ENCODE results near the gene RLN1. TPM values are rescaled to one million over a fixed set of nuclear protein-coding genes. Genes with fewer than 3 reads are reported as not detected.
"Not testable (repeated sequence)": the region's sequence is repeated elsewhere in the genome, so short reads cannot be mapped to it uniquely, and the experiment has no call there.

Gene RLN1, protein sequence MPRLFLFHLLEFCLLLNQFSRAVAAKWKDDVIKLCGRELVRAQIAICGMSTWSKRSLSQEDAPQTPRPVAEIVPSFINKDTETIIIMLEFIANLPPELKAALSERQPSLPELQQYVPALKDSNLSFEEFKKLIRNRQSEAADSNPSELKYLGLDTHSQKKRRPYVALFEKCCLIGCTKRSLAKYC
- total RNA-seq = 0.32 TPM
- long read RNA-seq, partial matches to known transcripts = 0 of 1 reads
- long read RNA-seq, other reads (novel, unspliced or antisense) = 1 of 1 reads

DNA sequence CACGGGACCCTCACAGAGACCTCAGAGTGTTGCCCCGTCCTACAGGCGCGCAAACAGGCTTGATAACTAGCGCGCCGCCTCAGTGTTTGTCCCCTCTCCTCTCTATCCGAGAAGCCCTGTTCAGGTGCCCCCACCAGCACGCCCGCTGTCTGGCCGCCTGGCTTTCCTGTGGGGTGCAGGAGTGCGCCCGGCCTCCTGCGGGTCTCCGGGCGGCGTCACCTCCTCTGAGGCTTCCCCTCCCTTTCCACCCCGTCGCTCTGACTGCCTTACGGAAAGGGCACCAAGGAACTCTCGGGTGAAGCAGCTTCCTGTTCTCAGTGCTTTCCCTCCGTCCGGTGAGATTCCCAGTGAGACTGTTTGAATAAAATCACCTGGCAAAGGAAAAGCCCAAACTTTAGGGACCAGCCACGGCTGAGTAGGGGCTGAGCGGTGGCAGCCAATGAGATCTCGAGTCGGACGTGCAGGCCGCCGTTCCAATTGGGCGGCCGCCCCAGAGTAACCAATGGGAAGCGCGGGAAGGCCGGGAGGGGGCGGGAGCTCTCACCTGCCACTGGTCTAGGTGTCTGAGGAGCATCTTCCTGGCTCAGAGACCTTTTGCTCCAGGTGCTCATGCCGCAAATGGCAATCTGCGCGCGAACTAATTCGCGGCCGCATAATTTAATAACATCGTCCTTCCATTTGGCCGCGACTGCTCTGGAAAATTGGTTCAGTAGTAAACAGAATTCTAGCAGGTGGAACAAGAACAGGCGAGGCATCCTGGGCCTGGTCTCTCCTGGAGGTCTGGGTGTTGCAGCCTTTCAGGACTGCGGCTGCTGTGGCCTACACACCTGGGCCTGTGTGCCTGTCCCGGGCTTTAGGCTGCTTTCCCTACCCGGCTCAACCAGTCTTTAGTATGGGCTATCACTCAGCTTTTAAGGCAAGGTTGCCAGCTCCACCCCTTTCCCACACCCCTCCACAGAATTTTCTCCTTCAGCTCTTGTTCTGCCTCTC, at the start of gene RLN1:
Gene RLN1, minus strand, starts transcription at position 885 of the 990 bp plus-strand sequence. Its CDS starts 130 bp downstream, at position 755.
- DNase-seq (ENCODE audit: low spot score); intact Hi-C loops (cut with DNase I): not testable (repeated sequence)

DNA sequence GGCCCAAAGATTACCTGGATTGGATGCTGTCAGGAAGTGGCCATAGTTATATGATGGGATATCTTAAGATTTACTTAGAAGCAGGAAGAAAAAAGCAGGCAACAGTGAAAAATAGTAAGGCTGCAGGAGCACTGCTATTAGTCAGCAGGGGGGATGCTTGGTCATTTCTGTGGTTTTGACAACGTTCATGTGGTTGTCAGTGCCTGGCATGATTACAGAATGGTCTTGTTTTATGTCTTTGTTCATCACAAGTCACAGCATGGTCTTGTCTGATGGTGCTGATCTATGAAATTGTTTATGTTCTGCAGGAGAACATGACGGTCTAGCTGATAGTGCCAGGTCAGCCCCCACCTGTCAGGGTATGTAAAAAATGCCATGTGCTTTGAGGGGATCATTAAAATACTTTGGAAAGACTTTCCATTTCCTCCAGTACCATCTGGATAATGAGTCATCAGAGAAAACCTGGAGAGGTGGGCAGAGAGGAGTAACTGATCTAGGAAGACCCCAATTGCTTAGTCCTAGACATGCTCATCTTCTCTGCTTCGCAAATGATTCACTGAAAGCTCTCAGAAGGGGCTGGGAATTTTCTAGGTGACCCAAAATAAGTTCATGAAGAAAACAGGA, 49.5 kb upstream of the RLN1 start:
- intact Hi-C loops (cut with DNase I) = no loop called here
- no peak for DNase-seq (ENCODE audit: low spot score)

DNA sequence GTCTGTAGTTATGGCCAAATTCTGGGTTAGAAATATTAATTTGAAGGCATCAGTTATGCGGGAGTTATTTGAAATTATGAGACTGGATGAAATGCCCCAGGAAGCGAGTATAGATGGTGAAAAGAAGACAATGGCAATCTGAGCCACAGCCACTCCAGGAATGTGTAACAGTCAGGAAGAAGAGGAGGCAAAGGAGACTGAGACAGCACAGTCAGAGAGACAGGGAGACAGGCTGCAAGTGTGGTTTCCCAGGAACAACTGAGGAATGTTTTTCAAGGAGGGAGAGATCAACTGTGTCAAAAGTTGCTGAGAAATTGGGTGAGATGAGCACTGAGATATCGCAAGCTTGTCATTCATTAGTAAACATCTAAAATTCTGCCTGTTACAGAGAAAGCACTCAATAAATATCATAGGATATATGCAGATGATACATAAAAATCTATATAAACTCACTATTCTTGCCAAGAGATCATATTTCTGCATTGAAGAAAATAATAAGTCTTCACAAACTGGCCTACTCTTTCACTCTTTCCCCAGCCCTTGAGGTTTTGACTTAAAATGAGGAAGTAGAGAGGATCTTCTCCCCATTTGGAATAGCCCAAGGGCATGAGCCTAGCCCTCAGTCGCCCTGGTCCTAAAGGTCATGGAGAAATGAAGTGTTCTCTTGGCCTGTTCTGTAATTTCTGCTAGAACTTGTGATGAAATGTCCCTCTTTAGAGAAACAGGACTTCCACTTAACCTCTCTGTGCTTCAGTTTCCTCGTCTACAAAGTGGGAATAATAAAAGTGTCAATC, 48.5 kb upstream of the RLN1 start:
- DNase-seq (ENCODE audit: low spot score) = no peak
- intact Hi-C loops (cut with DNase I) = no loop called here

DNA sequence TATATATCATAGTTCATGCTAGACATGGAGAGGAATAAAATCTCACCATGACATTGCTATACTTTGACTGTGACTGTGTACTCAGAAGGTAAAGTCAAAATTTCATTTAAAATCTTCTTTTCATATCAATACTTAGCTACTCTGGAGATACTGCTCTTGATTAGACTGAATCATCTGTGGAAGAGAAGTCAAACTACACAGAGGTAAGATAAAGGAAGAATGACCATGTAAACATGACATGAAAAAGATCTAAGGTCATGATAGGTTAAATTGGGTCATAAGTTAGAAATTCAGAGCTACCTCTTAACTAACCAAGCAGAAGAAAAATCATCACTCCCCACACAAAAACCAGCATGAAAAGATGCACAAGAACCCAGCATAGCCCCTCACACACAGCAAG, 44.8 kb upstream of the RLN1 start:
- intact Hi-C loops (cut with DNase I) = no loop called here
- DNase-seq (ENCODE audit: low spot score) = no peak

DNA sequence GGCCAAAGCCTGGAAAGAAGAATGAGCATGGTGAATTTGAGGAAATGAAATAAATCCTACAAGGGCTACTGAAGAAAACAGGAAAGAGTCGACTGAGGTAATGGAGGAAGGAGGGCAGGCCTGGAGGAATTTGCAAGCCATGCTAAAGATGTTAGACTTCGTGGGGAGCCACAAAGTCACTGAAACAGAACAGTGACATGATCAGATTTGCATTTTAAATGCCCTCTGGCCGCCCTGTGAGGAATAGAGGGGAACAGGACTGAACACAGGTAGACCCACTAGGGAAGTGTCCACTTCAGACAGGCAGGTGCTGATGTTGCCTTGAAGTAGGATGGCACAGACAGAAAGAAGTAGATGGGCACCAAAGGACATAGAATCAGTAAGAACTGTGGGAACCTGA, 42.8 kb upstream of the RLN1 start:
- DNase-seq (ENCODE audit: low spot score) = no peak
- intact Hi-C loops (cut with DNase I) = no loop called here

DNA sequence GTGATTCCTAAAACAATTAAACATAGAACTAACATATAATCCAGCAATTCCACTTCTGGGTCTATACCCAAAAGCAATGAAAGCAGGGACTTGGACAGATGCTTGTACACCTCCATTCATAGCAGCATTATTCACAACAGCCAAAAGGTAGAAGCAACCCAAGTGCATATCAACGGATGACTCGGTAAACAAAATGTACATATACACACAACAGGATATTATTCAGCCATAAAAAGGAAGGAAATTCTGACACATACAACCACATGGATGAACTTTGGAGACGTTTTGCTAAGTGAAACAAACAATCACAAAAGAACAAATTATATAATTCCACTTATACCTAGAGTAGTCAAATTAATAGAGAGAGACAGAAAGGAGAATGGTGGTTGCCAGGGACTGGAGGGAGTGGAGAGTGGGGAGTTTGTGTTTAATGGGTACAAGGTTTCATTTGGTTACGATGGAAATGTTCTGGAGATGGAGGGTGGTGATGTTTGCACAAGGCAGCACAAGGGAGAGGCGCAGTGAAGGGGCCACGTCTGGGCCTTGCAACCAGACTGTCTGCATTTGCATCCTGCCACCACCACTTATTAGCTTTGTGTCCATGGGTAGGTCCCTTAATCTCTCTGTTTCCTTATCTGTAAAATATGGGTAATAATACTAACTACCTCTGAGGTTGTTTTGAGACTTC, 36.3 kb upstream of the RLN1 start:
- intact Hi-C loops (cut with DNase I) = no loop called here
- DNase-seq (ENCODE audit: low spot score) = no peak

DNA sequence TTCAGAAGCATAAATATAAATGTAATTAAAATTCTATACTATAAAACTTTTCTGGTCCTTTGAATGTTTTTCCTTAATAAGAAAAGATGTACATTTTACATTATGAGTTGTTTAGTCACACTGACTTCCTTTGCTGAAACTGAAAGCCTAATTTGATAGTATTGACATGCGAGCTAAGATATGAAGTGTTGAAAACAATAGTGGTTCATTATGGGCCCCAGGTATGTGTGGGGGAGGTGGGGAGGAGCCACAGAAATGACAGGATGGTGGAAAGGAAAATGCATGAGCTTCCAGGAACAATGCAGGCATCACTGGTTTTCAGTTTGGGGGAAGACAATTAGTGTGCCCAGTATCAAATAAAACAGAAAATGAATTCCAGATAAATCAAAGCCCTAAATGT, 35.4 kb upstream of the RLN1 start:
- intact Hi-C loops (cut with DNase I) = no loop called here
- no peak for DNase-seq (ENCODE audit: low spot score)

DNA sequence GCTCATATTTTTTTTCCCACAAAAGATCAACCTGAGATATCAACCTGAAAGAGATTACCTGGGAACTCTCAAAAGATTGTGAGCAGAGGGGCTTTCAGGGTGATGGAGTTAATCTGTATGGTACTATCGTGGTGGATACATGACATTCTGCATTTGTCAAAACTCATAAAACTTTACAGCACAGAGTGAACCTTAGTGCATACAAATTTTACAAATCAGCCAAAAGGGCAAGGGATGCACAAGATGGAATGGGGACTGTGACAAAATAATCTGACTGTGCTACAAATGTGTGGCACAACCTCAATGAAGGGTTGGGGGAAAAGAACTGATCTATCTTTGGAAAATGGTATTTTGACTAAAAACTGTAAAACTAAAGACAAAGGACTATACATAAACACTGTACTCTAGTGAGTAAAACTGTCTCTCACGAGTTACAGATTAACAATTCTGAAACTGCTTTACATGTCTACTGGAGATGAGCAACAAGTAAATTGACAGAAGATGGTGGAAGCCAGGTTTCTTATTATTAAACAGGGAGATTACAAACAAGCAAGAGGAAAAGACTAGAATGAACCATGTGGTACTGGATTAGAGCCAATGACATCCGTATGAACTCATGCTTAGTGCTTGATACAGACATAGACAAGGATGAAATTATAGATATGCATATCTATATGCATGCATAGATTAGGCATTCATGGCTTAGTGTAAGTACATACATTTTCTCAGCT, 24.8 kb upstream of the RLN1 start:
- intact Hi-C loops (cut with DNase I) = no loop called here
- DNase-seq (ENCODE audit: low spot score) = no peak

DNA sequence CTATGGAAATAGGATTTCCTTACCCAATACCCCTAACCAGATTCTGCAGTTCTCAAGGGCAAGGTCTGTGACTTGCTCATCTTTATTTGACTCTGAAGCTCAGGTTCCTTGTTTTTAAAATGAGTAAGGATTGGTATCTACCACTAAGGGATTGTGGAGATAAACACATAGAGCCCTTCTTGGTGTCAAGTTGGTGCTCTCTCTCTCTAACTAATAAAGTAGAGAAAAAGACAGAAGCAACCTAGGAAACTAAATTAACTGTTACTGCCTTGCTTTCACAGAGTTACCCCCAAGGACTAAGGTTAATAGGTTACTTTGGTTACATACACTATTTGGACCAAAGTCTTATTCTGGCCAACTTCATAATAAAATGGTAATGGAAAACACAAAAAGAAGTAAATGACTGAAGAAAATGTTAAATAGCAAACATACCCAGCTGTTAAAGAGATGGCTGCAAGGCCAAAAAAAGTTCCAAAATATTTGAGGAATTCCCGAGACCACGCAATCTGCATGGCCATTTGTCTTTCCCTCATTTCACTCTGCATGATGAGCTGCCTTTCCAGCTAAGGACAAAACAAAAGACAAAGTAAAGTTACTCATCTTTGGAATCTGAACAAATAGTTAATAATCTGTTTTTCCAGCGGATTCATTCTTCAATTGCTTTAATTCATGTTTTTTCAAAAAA, 21.8 kb upstream of the RLN1 start:
- intact Hi-C loops (cut with DNase I) = no loop called here

DNA sequence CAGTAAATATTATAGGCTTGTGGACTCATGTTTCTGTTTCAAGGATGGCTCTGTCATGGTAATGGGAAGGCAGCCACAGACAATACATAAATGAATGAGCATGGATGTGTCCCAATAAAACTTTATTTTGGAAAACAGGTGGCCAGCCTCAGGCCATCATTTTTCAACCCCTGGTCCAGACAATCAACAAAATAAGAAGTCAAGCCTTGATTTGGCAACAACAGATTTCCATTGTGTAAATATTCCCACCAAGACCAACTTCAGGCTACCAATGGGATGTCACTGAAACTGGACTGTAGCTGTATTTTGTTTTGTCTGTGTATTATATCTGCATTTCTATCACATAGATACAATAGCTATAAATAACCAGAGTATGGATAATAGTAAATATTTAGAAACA, 20.7 kb upstream of the RLN1 start:
- DNase-seq (ENCODE audit: low spot score) = no peak
- intact Hi-C loops (cut with DNase I) = no loop called here

More for the DNA sequence above, 21.8 kb upstream of the RLN1 start:
- no peak for DNase-seq (ENCODE audit: low spot score)

DNA sequence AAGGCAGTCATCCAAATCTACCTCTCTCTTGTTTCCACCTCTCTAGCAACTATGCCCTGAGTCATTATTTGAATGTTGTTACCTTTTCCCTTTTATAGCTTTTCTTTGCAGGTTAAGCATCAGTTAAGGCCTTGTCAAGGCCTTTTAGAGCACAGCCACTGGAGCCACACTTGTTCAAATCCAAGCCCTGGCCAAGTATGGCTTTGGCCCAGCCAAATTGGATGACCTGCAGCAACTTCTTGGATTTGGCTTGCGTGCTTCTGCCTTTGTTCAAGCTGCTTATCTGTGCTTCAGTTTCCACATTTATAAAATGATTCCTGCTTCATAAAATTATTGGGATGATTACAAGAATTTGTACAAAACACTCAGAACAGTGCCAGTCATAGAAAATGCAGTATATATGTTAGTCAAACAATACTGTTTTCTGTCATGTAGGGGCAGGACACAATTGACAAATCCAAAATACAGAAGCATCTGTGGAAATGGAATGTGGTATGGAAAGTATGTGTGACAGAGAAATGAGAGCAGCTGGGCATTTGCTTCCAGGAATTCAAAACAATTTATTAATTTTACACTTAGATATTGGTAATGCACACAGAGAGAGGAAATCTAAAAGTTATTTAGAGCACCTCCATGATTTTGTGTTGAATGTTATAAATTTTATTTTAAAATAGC, 17.9 kb upstream of the RLN1 start:
- intact Hi-C loops (cut with DNase I) = no loop called here
- DNase-seq (ENCODE audit: low spot score) = no peak

DNA sequence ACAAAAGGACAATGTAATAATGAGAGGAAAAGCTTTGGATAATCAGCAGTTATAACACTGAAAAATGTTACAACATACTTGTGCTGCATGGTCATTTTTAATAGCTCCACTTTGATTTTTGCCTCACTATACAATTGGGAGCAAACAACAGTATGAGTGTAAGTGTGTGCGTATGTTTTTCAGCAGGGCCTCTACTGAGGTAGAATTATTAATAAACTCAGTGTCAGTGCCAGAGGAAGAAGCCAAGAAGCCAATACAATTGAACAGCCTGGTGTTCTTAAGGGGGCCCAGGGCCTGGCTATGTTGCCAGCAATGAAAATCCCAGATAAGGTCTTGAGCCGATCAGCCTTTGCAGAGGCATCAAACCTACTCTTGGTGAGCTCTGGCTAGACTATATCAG, 16.1 kb upstream of the RLN1 start:
- intact Hi-C loops (cut with DNase I) = no loop called here

DNA sequence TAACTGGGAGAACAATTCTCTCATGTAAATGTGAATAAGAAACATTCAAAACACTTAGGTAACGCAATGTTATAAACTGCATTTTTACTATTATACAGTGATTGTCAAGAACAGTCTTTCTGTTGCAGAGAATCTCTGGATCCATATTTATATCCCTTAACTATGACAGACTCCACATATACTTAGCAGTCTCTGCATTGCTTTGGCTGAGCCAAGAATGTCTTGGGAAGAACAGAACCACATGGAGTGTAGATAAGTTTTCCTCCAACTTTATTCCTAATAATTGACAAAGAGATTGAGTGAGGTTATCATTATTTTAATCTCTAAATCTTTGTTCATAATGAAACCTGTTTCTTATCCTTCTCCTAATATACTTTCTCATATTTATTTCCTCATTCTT, 15.6 kb upstream of the RLN1 start:
- DNase-seq (ENCODE audit: low spot score) = no peak
- intact Hi-C loops (cut with DNase I) = no loop called here

More for the DNA sequence above, 16.1 kb upstream of the RLN1 start:
- DNase-seq (ENCODE audit: low spot score) = no peak

DNA sequence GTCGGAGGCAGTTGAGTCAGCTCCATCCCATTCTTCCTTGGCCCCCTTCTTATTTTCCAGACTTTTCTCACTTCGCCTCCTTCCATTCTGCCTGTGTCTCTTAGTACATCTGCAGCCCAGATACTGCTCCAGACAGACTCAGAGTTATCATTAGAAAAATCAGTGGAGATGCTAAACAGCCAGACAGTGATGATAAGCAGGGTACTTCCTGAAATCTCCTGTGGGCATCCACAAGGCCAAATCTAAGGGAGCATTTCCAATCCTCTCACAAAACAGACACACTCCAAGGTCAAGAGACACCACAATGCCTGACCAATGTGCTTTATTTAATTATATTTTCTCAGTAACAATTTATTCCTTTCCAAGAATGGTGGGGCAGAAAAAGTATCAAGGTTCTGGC, 14.5 kb upstream of the RLN1 start:
- intact Hi-C loops (cut with DNase I) = no loop called here
- DNase-seq (ENCODE audit: low spot score) = no peak

DNA sequence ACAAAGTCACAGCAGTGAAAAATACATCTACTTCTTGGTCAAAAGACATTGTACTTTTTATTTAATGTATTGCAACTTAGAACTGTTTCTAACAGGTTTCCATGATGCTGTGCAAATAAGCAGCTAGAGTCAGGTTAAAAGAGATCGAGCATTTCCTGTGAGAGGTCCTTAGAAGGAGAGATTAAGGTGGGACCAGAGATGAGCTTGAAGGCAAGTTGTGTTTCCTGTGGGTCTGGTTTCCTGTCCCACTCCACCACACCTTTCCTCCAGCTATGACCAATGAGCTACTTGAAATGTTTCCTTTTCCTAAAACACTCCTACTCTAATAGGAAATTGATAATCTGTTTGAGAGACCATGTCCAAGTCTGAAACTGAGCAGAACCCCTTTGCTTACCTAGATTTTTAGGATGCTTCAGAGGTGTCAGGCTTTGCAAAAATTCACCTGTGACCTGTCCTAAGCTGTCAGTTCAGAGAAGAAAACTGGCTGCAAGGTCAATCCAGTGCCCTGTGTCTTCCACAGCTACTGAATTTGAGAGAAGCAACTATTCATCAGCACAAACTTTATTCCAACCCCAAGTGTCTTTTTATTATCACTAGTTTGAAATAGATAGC, 13.1 kb upstream of the RLN1 start:
- intact Hi-C loops (cut with DNase I) = no loop called here
- no peak for DNase-seq (ENCODE audit: low spot score)

DNA sequence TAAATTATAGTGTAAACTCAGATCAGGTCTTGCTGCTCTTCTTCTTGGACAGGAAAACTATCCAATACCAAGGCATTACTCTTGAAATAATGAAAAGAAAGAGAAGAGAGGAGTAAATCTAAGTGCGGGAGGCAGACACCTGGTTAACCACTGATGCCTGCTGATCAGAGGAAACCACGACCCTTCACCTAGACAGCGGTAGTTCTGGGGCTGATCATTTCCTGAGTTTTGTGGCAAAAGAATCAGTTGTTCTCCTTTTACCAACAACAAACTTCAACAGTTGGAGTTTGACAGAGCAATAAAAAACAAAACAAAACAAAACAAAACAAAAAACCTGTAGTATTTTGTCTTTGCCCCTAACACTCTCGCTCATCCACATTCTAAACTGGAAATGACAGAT, 3.0 kb downstream of the RLN1 start:
- no peak for DNase-seq (ENCODE audit: low spot score)
- intact Hi-C loops (cut with DNase I) = no loop called here

DNA sequence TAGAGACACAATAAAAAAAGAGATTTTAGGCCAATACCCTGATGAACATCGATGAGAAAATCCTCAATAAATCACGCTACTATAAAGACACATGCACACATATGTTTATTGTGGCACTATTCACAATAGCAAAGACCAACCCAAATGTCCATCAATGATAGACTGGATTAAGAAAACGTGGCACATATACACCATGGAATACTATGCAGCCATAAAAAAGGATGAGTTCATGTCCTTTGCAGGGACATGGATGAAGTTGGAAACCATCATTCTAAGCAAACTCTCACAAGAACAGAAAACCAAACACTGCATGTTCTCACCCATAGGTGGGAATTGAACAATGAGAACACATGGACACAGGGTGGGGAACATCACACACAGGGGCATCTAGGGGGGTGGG, 8.4 kb downstream of the RLN1 start:
- DNase-seq (ENCODE audit: low spot score); intact Hi-C loops (cut with DNase I): not testable (repeated sequence)
